Uterus (tissue), 2 donors: ENCODE results near the gene HIPK1.

Experiments used
- POLR2A ChIP-seq, 2 donors: fragments of 450-650 bp; IDR thresholded peaks; one replicate each; pipeline ENCODE4 v1.6.1; 2016; ENCODE audit warnings: antibody characterized with exemption in 2 of 2, mild to moderate bottlenecking in 1 of 2, moderate library complexity in 1 of 2
- TF ChIP-seq, protein P1 (sequence below), 4 experiments: fragments of 200-600 bp in 2 of 4; fragments of 450-650 bp in 2 of 4; sonication (generic) in 2 of 4; IDR thresholded peaks; one replicate each; pipeline ENCODE4 v1.5.1; 2016 to 2019; ENCODE audit warnings: antibody characterized with exemption in 4 of 4, mild to moderate bottlenecking in 2 of 4, moderate library complexity in 1 of 4

DNA sequence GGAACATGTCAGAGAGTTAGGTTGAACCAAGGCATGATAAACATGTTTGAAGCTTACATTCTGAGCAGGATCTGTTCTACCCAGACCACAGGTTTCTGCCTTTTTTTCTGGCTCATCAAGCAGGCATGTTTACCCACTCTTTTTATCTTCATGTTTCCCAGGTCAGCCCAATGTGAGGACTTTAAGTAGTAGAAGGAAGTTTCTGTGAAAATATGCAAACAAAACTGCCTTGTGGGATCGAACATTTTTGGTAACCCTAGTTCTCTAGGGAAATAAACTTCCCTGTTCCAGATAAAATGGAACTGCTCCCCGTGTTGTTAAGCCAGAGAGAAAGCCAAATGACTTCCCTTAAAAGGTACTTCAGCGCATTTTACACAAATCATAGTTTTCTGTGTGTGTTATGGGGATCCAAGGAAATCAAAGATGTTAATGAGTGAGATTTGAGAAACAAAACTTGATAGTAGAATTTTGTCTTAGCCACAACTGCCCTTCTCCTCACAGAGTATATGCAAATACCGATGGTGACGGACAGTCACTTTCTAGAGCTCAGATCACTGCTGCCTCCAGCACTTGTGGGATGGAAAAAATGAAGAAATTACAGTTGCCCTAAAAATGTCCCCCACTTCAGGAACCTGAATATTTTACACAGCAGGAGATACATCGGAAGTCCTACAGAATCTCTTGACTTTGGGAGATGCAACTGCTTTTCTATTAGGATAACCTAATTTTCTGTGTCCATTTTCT, 765 bp upstream of the HIPK1 start:
- TF ChIP-seq, protein P1, sequence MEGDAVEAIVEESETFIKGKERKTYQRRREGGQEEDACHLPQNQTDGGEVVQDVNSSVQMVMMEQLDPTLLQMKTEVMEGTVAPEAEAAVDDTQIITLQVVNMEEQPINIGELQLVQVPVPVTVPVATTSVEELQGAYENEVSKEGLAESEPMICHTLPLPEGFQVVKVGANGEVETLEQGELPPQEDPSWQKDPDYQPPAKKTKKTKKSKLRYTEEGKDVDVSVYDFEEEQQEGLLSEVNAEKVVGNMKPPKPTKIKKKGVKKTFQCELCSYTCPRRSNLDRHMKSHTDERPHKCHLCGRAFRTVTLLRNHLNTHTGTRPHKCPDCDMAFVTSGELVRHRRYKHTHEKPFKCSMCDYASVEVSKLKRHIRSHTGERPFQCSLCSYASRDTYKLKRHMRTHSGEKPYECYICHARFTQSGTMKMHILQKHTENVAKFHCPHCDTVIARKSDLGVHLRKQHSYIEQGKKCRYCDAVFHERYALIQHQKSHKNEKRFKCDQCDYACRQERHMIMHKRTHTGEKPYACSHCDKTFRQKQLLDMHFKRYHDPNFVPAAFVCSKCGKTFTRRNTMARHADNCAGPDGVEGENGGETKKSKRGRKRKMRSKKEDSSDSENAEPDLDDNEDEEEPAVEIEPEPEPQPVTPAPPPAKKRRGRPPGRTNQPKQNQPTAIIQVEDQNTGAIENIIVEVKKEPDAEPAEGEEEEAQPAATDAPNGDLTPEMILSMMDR (IDR thresholded peaks at IDR 0.05): no peak
- no peak for TF ChIP-seq POLR2A (IDR thresholded peaks at IDR 0.05)
